Effector CD4-positive, alpha-beta T cell (primary cell): ENCODE measurements around the gene MACROD2.

Source experiments
- DNase-seq: peaks from one replicate; pipeline ENCODE4 v3.0.0-alpha.2; 2020

MACROD2 gene

GRCh38 chr20:15201602-15202001 lies 1206.3 kb downstream of the MACROD2 start:
- no peak for DNase-seq

- DNase-seq = no peak
Observed at GRCh38 chr20:15204234-15204633, 1208.9 kb downstream of the MACROD2 start.

- no peak for DNase-seq
Observed at GRCh38 chr20:15205028-15205427, 1209.7 kb downstream of the MACROD2 start.

- DNase-seq = no peak
Observed at GRCh38 chr20:15205719-15206118, 1210.4 kb downstream of the MACROD2 start.

GRCh38 chr20:15209537-15209936 lies 1214.2 kb downstream of the MACROD2 start:
- DNase-seq = no peak

GRCh38 chr20:15214051-15214450 lies 1218.7 kb downstream of the MACROD2 start:
- DNase-seq = no peak

- DNase-seq = no peak
Observed at GRCh38 chr20:15220009-15220656, 1224.8 kb downstream of the MACROD2 start.

- no peak for DNase-seq
Observed at GRCh38 chr20:15220778-15221565, 1225.7 kb downstream of the MACROD2 start.

GRCh38 chr20:15222502-15223330 lies 1227.4 kb downstream of the MACROD2 start:
- no peak for DNase-seq

GRCh38 chr20:15224199-15224598 lies 1228.9 kb downstream of the MACROD2 start:
- DNase-seq = no peak

- no peak for DNase-seq
Observed at GRCh38 chr20:15227102-15227501, 1231.8 kb downstream of the MACROD2 start.

GRCh38 chr20:15232243-15232642 lies 1236.9 kb downstream of the MACROD2 start:
- no peak for DNase-seq

GRCh38 chr20:15235471-15236198 lies 1240.3 kb downstream of the MACROD2 start:
- DNase-seq = no peak

- DNase-seq = no peak
Observed at GRCh38 chr20:15236812-15237211, 1241.5 kb downstream of the MACROD2 start.

- no peak for DNase-seq
Observed at GRCh38 chr20:15239542-15240206, 1244.4 kb downstream of the MACROD2 start.

- no peak for DNase-seq
Observed at GRCh38 chr20:15240801-15241200, 1245.5 kb downstream of the MACROD2 start.

GRCh38 chr20:15241681-15242080 lies 1246.4 kb downstream of the MACROD2 start:
- DNase-seq = no peak

GRCh38 chr20:15242773-15243172 lies 1247.5 kb downstream of the MACROD2 start:
- DNase-seq = no peak

GRCh38 chr20:15245896-15246295 lies 1250.6 kb downstream of the MACROD2 start:
- no peak for DNase-seq

GRCh38 chr20:15248618-15249395 lies 1253.5 kb downstream of the MACROD2 start:
- DNase-seq = no peak

GRCh38 chr20:15251171-15251570 lies 1255.9 kb downstream of the MACROD2 start:
- no peak for DNase-seq
